Liver (tissue), 9 donors: Measurements from ENCODE around the gene ZNF254. TPM values are rescaled to one million over a fixed set of nuclear protein-coding genes. Genes with fewer than 3 reads are reported as not detected.
A peak's percentile ranks its signal among the peaks of the same experiment; 100 is the strongest.

ENCODE experiments used
- DNase-seq: peaks from one replicate; pipeline ENCODE4 v3.0.0-alpha.2; 2017; ENCODE audit warnings: low spot score
- H3K27ac ChIP-seq, 2 donors: one replicate each; pipeline ENCODE4 v1.7.0; 2013; ENCODE audit warnings: inconsistent platforms in 2 of 2, low read length in 2 of 2, control low read depth in 1 of 2, low read depth in 1 of 2, mild to moderate bottlenecking in 1 of 2
- H3K27me3 ChIP-seq, 4 donors: one replicate each; pipeline versions ENCODE4 v1.6.1 to v1.7.0; 2013; ENCODE audit warnings: low read length in 3 of 4, inconsistent platforms in 1 of 4, mild to moderate bottlenecking in 1 of 4, moderate library complexity in 1 of 4; ENCODE audit not compliant: control insufficient read depth in 4 of 4, insufficient read depth in 4 of 4
- H3K36me3 ChIP-seq, 4 donors: one replicate each; pipeline versions ENCODE4 v1.6.1 to v1.7.0; 2013; ENCODE audit warnings: low read length in 3 of 4, mild to moderate bottlenecking in 3 of 4, low read depth in 1 of 4, moderate library complexity in 1 of 4; ENCODE audit not compliant: control insufficient read depth in 4 of 4, insufficient read depth in 3 of 4
- H3K4me1 ChIP-seq, 4 donors: one replicate each; pipeline versions ENCODE4 v1.6.1 to v1.7.0; 2013; ENCODE audit warnings: low read length in 3 of 4, mild to moderate bottlenecking in 3 of 4, moderate library complexity in 1 of 4; ENCODE audit not compliant: control insufficient read depth in 4 of 4, insufficient read depth in 4 of 4
- H3K4me3 ChIP-seq, 3 donors: one replicate each; pipeline versions ENCODE4 v1.6.1 to v1.7.0; 2013; ENCODE audit warnings: low read length in 3 of 3, control low read depth in 1 of 3, low read depth in 1 of 3, mild to moderate bottlenecking in 1 of 3
- H3K9ac ChIP-seq, 2 donors: one replicate each; pipeline ENCODE4 v1.7.0; 2013; ENCODE audit warnings: low read length in 2 of 2, mild to moderate bottlenecking in 2 of 2, moderate library complexity in 2 of 2, control low read depth in 1 of 2, low read depth in 1 of 2
- H3K9me3 ChIP-seq, 4 donors: one replicate each; pipeline versions ENCODE4 v1.6.1 to v1.7.0; 2013; ENCODE audit warnings: low read length in 3 of 4; ENCODE audit not compliant: control insufficient read depth in 4 of 4
- EGR1 ChIP-seq, 2 donors: IDR thresholded peaks; 2 replicates each; pipeline ENCODE4 v1.6.1; 2016 to 2018; ENCODE audit warnings: antibody characterized with exemption in 2 of 2, low read depth in 2 of 2
- FOXA2 ChIP-seq: IDR thresholded peaks from 2 replicates; pipeline ENCODE4 v1.6.1; 2016; ENCODE audit warnings: antibody characterized with exemption
- GABPA ChIP-seq, 2 donors: IDR thresholded peaks in 1 of 2; conservative IDR thresholded peaks in 1 of 2; 2 replicates each; pipeline ENCODE4 v1.6.1; 2016; ENCODE audit warnings: antibody characterized with exemption in 2 of 2, mild to moderate bottlenecking in 1 of 2, moderate library complexity in 1 of 2
- HNF4A ChIP-seq, 2 donors: conservative IDR thresholded peaks; 2 replicates each; pipeline ENCODE4 v1.6.1; 2016; ENCODE audit warnings: antibody characterized with exemption in 2 of 2, mild to moderate bottlenecking in 2 of 2
- HNF4G ChIP-seq: IDR thresholded peaks from 2 replicates; pipeline ENCODE4 v1.6.1; 2016; ENCODE audit warnings: antibody characterized with exemption
- JUND ChIP-seq, 2 donors: IDR thresholded peaks; 2 replicates each; pipeline ENCODE4 v1.6.1; 2016; ENCODE audit warnings: antibody characterized with exemption in 2 of 2
- NR2F2 ChIP-seq: IDR thresholded peaks from 2 replicates; pipeline ENCODE4 v1.6.1; 2016; ENCODE audit warnings: antibody characterized with exemption
- RAD21 ChIP-seq, 2 donors: IDR thresholded peaks; 2 replicates each; pipeline ENCODE4 v1.6.1; 2016; ENCODE audit warnings: antibody characterized with exemption in 2 of 2, mild to moderate bottlenecking in 2 of 2
- RXRA ChIP-seq, 2 donors: IDR thresholded peaks; 2 replicates each; pipeline ENCODE4 v1.6.1; 2017 to 2018; ENCODE audit warnings: antibody characterized with exemption in 2 of 2, mild to moderate bottlenecking in 1 of 2
- SP1 ChIP-seq: IDR thresholded peaks from 2 replicates; pipeline ENCODE4 v1.6.1; 2018; ENCODE audit warnings: antibody characterized with exemption, mild to moderate bottlenecking
- TAF1 ChIP-seq: conservative IDR thresholded peaks from 2 replicates; pipeline ENCODE4 v1.6.1; 2016; ENCODE audit warnings: antibody characterized with exemption, mild to moderate bottlenecking
- WGBS: extraction: QIAGEN DNeasy Blood & Tissue Kit; methylation state at CpG from one replicate; pipeline ENCODE4 v1.1.7; 2013; 5-methylcytosine and 5-hydroxymethylcytosine counted together
- polyA plus RNA-seq, 2 donors: library from polyadenylated mRNA; stranded (reverse) in 1 of 2; unstranded in 1 of 2; fragments of 200-250 nt in 1 of 2; fragments of >200 nt in 1 of 2; fragmentation: Nextera tagmentation in 1 of 2; extraction: Ambion mirVana in 1 of 2; gene quantifications; one replicate each; pipeline versions ENCODE4 v1.2.1 to v1.2.3, GENCODE V29; 2013 to 2015
- total RNA-seq, 2 donors: library from RNA; depleted of rRNA; stranded (reverse); fragments of >200 nt; gene quantifications; one replicate each; pipeline ENCODE4 v1.2.3, GENCODE V29; 2014
- TF ChIP-seq, protein P1 (sequence below): IDR thresholded peaks from 2 replicates; pipeline ENCODE4 v1.6.1; 2016; ENCODE audit warnings: antibody characterized with exemption
- TF ChIP-seq, protein P2 (sequence below): fragments of 150-350 bp; IDR thresholded peaks from 2 replicates; pipeline ENCODE4 v1.5.1; 2017; ENCODE audit warnings: improper control_type of control experiment, low read depth, low read length; ENCODE audit not compliant: missing input control
- donor health status: healthy.
- donor health status: healthy.
- donor health status: healthy.
- donor health status: healthy.
- donor health status: healthy.

The ZNF254 gene
- total and polyA plus RNA-seq, 4 donors: 2.4 to 9.0 (median 5.9) TPM

- H3K4me3 ChIP-seq: peak overlapping the region in 1 of 3 donors; percentile 11
- DNase-seq: no peak
- peaks cover 4 to 31% (median 26%) of the 10 kb centered on the region in 4 donors for H3K9me3 ChIP-seq
- H3K9ac ChIP-seq: no peak overlapping the region
- WGBS: 88% methylated on average over 18 of the region's 18 CpGs
- H3K4me1 ChIP-seq: no peaks in the 10 kb centered on the region
- H3K27me3 ChIP-seq: no peaks in the 10 kb centered on the region
- H3K27ac ChIP-seq: no peak overlapping the region
- TF ChIP-seq SP1 (no peak), JUND (IDR thresholded peaks at IDR 0.05) (no peak), FOXA2 (no peak), GABPA (IDR thresholded peaks at IDR 0.05 in 1 of 2, conservative IDR thresholded peaks at IDR 0.05 in 1 of 2) (no peak), RXRA (IDR thresholded peaks at IDR 0.05) (no peak), TAF1 (no peak), NR2F2 (no peak), EGR1 (IDR thresholded peaks at IDR 0.05; ENCODE audit: low read depth in 2 of 2) (no peak)
- TF ChIP-seq, protein P1, sequence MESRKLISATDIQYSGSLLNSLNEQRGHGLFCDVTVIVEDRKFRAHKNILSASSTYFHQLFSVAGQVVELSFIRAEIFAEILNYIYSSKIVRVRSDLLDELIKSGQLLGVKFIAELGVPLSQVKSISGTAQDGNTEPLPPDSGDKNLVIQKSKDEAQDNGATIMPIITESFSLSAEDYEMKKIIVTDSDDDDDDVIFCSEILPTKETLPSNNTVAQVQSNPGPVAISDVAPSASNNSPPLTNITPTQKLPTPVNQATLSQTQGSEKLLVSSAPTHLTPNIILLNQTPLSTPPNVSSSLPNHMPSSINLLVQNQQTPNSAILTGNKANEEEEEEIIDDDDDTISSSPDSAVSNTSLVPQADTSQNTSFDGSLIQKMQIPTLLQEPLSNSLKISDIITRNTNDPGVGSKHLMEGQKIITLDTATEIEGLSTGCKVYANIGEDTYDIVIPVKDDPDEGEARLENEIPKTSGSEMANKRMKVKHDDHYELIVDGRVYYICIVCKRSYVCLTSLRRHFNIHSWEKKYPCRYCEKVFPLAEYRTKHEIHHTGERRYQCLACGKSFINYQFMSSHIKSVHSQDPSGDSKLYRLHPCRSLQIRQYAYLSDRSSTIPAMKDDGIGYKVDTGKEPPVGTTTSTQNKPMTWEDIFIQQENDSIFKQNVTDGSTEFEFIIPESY: no peak
- TF ChIP-seq, protein P2, sequence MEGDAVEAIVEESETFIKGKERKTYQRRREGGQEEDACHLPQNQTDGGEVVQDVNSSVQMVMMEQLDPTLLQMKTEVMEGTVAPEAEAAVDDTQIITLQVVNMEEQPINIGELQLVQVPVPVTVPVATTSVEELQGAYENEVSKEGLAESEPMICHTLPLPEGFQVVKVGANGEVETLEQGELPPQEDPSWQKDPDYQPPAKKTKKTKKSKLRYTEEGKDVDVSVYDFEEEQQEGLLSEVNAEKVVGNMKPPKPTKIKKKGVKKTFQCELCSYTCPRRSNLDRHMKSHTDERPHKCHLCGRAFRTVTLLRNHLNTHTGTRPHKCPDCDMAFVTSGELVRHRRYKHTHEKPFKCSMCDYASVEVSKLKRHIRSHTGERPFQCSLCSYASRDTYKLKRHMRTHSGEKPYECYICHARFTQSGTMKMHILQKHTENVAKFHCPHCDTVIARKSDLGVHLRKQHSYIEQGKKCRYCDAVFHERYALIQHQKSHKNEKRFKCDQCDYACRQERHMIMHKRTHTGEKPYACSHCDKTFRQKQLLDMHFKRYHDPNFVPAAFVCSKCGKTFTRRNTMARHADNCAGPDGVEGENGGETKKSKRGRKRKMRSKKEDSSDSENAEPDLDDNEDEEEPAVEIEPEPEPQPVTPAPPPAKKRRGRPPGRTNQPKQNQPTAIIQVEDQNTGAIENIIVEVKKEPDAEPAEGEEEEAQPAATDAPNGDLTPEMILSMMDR: no peak
- H3K36me3 ChIP-seq: no peaks in the 10 kb centered on the region
Measured at GRCh38 chr19:24177686-24178085, 90.7 kb downstream of the ZNF254 start.

DNA sequence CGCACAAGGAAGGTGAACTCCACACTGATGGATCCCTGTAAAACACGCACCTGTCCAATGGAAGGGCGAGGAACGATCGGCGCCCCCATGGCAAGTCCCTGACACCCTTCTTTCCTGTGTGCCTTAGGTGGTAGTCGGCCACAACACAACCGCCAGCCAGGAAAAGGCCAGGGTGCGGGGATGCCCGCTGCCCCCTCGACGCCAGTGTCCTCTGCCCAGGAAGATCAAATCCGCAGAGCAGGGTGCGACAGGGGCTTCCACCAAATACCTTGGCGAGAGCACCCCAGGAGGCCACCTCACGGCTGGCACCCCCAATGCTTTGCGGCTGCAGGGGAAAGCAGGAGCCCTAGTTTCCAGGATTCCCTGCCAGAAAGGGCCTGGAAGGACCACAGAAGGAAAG lies 91.2 kb downstream of the ZNF254 start:
- H3K27ac ChIP-seq: no peak overlapping the region
- no peak for DNase-seq
- no peaks in the 10 kb centered on the region for H3K36me3 ChIP-seq
- H3K9ac ChIP-seq: no peak overlapping the region
- WGBS: 94% methylated on average over 17 of the region's 17 CpGs
- no peaks in the 10 kb centered on the region for H3K27me3 ChIP-seq
- H3K9me3 ChIP-seq: peaks cover 4 to 31% (median 26%) of the 10 kb centered on the region in 4 donors
- no peaks in the 10 kb centered on the region for H3K4me1 ChIP-seq
- peak overlapping the region in 2 of 3 donors; percentile 8 to 49 for H3K4me3 ChIP-seq
- TF ChIP-seq HNF4A (conservative IDR thresholded peaks at IDR 0.05) (no peak), HNF4G (no peak), RAD21 (IDR thresholded peaks at IDR 0.05) (no peak), GABPA (IDR thresholded peaks at IDR 0.05 in 1 of 2, conservative IDR thresholded peaks at IDR 0.05 in 1 of 2) (no peak), EGR1 (IDR thresholded peaks at IDR 0.05; ENCODE audit: low read depth in 2 of 2) (no peak)

Other genes with a start within 250 kb of the ZNF254 start
- gene ZNF726, start 172.3 kb upstream of the ZNF254 start, total RNA-seq: 1 to 10 TPM; 1.5 to 8.0 TPM
- gene ZNF726, start 172.3 kb upstream of the ZNF254 start, polyA plus RNA-seq: under 1 TPM; 0.57 to 0.68 TPM